Peyer's patch (tissue), 4 donors: ENCODE data around the gene KCTD10. TPM values are rescaled to one million over a fixed set of nuclear protein-coding genes. Genes with fewer than 3 reads are reported as not detected.

ENCODE experiments used
- DNase-seq, 3 donors: peaks; one replicate each; pipeline ENCODE4 v3.0.0-alpha.2; 2017 to 2019
- H3K27ac ChIP-seq, 4 donors: fragments of 200-600 bp; sonication (generic); one replicate each; pipeline ENCODE4 v1.5.1; 2016 to 2019
- H3K27me3 ChIP-seq, 2 donors: fragments of 200-600 bp; sonication (generic); one replicate each; pipeline ENCODE4 v1.5.1; 2019
- H3K36me3 ChIP-seq, 3 donors: fragments of 200-600 bp; sonication (generic); one replicate each; pipeline ENCODE4 v1.5.1; 2016 to 2019
- H3K4me1 ChIP-seq, 4 donors: fragments of 200-600 bp; sonication (generic); one replicate each; pipeline ENCODE4 v1.5.1; 2016 to 2019
- H3K4me3 ChIP-seq, 4 donors: fragments of 200-600 bp; sonication (generic); 1 replicate in 3 of 4; 2 replicates in 1 of 4; pipeline ENCODE4 v1.5.1; 2016 to 2019; ENCODE audit warnings: mild to moderate bottlenecking in 1 of 4
- H3K9me3 ChIP-seq, 4 donors: fragments of 200-600 bp; sonication (generic); one replicate each; pipeline ENCODE4 v1.5.1; 2016 to 2019; ENCODE audit warnings: mild to moderate bottlenecking in 1 of 4
- POLR2A ChIP-seq, 2 donors: fragments of 450-650 bp; IDR thresholded peaks; one replicate each; pipeline ENCODE4 v1.5.1; 2017; ENCODE audit warnings: antibody characterized with exemption in 2 of 2, mild to moderate bottlenecking in 2 of 2, moderate library complexity in 2 of 2
- total RNA-seq, 4 donors: library from RNA; depleted of rRNA; stranded (reverse); fragments of >200 nt; gene quantifications; one replicate each; pipeline ENCODE4 v1.1.0, GENCODE V29; 2016
- TF ChIP-seq, protein P1 (sequence below), 6 experiments: fragments of 450-650 bp in 4 of 6; fragments of 200-600 bp in 2 of 6; sonication (generic) in 1 of 6; IDR thresholded peaks; one replicate each; pipeline ENCODE4 v1.5.1; 2017 to 2019; ENCODE audit warnings: antibody characterized with exemption in 6 of 6, mild to moderate bottlenecking in 3 of 6, moderate library complexity in 1 of 6

The KCTD10 gene
- total RNA-seq, 4 donors from 2014 or later: 18.4 to 53.6 (median 28.8) TPM

DNA sequence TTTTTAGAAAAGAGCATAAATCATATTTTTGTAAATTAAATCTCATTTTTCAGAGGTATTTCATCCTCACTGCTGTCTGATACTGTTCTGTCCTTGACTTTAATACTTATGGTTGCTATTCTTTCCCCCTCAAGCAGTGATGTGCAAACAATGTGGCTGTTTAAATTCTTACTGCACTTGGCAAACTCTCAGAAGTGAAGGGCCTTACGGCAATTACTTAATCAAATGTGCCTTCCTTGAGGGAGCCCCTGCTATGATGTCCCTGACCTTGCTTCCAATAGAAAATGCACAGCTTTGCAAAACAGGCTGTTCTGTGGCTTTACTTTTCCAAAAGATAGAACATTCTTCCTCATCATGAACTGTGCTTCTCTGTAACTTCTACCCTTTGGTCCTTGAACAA lies 35.5 kb upstream of the KCTD10 start:
- Histone ChIP-seq H3K27ac (no peak overlapping the region), H3K36me3 (peaks cover 0 to 95% (median 0%) of the 10 kb centered on the region in 3 donors), H3K27me3 (no peaks in the 10 kb centered on the region), H3K4me3 (no peak overlapping the region), H3K9me3 (no peaks in the 10 kb centered on the region), H3K4me1 (no peaks in the 10 kb centered on the region)
- no peak for DNase-seq
- TF ChIP-seq, protein P1, sequence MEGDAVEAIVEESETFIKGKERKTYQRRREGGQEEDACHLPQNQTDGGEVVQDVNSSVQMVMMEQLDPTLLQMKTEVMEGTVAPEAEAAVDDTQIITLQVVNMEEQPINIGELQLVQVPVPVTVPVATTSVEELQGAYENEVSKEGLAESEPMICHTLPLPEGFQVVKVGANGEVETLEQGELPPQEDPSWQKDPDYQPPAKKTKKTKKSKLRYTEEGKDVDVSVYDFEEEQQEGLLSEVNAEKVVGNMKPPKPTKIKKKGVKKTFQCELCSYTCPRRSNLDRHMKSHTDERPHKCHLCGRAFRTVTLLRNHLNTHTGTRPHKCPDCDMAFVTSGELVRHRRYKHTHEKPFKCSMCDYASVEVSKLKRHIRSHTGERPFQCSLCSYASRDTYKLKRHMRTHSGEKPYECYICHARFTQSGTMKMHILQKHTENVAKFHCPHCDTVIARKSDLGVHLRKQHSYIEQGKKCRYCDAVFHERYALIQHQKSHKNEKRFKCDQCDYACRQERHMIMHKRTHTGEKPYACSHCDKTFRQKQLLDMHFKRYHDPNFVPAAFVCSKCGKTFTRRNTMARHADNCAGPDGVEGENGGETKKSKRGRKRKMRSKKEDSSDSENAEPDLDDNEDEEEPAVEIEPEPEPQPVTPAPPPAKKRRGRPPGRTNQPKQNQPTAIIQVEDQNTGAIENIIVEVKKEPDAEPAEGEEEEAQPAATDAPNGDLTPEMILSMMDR (IDR thresholded peaks at IDR 0.05): no peak
- TF ChIP-seq POLR2A (IDR thresholded peaks at IDR 0.05): no peak

- Histone ChIP-seq H3K27me3 (no peaks in the 10 kb centered on the region), H3K9me3 (no peaks in the 10 kb centered on the region), H3K27ac (no peak overlapping the region), H3K4me1 (no peaks in the 10 kb centered on the region), H3K4me3 (no peak overlapping the region), H3K36me3 (peaks cover 0 to 98% (median 0%) of the 10 kb centered on the region in 3 donors)
- DNase-seq: no peak
- TF ChIP-seq, protein P1 (IDR thresholded peaks at IDR 0.05): no peak
- TF ChIP-seq POLR2A (IDR thresholded peaks at IDR 0.05): no peak
Observed at GRCh38 chr12:109510196-109510595, 33.1 kb upstream of the KCTD10 start.

GRCh38 chr12:109504068-109504467 lies 27.0 kb upstream of the KCTD10 start:
- Histone ChIP-seq H3K27me3 (no peaks in the 10 kb centered on the region), H3K27ac (no peak overlapping the region), H3K4me3 (no peak overlapping the region), H3K9me3 (no peaks in the 10 kb centered on the region), H3K4me1 (no peaks in the 10 kb centered on the region), H3K36me3 (peaks cover 0 to 100% (median 2%) of the 10 kb centered on the region in 3 donors)
- no peak for DNase-seq
- no peak for TF ChIP-seq POLR2A (IDR thresholded peaks at IDR 0.05)
- TF ChIP-seq, protein P1 (IDR thresholded peaks at IDR 0.05): no peak

- Histone ChIP-seq H3K4me1 (no peaks in the 10 kb centered on the region), H3K27me3 (no peaks in the 10 kb centered on the region), H3K36me3 (peaks cover 0 to 100% (median 2%) of the 10 kb centered on the region in 3 donors), H3K9me3 (no peaks in the 10 kb centered on the region), H3K27ac (no peak overlapping the region), H3K4me3 (no peak overlapping the region)
- DNase-seq: no peak
- TF ChIP-seq, protein P1 (IDR thresholded peaks at IDR 0.05): no peak
- no peak for TF ChIP-seq POLR2A (IDR thresholded peaks at IDR 0.05)
Observed at GRCh38 chr12:109503611-109504010, 26.5 kb upstream of the KCTD10 start.

DNA sequence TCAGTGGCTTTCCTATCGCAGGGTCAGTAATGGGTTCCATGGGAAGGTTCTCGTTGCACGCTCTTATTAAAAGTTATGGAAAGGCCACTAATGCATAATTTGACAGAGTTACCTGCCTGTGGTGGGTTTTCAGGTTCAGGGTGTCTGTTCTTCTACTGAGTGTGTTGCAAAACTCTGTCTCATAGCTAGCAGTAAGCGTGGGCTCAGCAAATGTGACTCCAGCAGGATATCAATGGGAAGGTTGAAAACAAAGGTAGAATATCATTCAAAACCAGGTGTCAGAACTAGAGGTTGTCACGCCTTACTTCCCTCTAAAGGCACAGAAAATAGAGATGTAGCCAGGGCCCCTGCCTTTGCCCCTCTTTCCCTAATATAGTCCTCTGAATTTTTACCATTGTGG lies 25.2 kb upstream of the KCTD10 start:
- no peaks in the 10 kb centered on the region for H3K9me3 ChIP-seq
- no peaks in the 10 kb centered on the region for H3K4me1 ChIP-seq
- no peak overlapping the region for H3K27ac ChIP-seq
- no peaks in the 10 kb centered on the region for H3K27me3 ChIP-seq
- TF ChIP-seq, protein P1 (IDR thresholded peaks at IDR 0.05): no peak
- no peak for TF ChIP-seq POLR2A (IDR thresholded peaks at IDR 0.05)
- H3K36me3 ChIP-seq: peaks cover 0 to 100% (median 2%) of the 10 kb centered on the region in 3 donors
- H3K4me3 ChIP-seq: no peak overlapping the region
- DNase-seq: no peak

- no peak for DNase-seq
- no peak overlapping the region for H3K4me3 ChIP-seq
- no peaks in the 10 kb centered on the region for H3K27me3 ChIP-seq
- no peak overlapping the region for H3K27ac ChIP-seq
- H3K36me3 ChIP-seq: peaks cover 0 to 96% (median 2%) of the 10 kb centered on the region in 3 donors
- no peak for TF ChIP-seq POLR2A (IDR thresholded peaks at IDR 0.05)
- TF ChIP-seq, protein P1 (IDR thresholded peaks at IDR 0.05): no peak
- no peaks in the 10 kb centered on the region for H3K4me1 ChIP-seq
- no peaks in the 10 kb centered on the region for H3K9me3 ChIP-seq
Observed at GRCh38 chr12:109501299-109501698, 24.2 kb upstream of the KCTD10 start.
